ENCODE measurements around the gene PRKCB. TPM values are rescaled to one million over a fixed set of nuclear protein-coding genes. Genes with fewer than 3 reads are reported as not detected.

PRKCB gene
- polyA plus RNA-seq, 1 donor (not counting 4 experiments of a cell fraction or from before 2014, with no cell fraction given) = 0.18 TPM

GRCh38 chr16:24015923-24016322 is 180.1 kb downstream of the PRKCB start:
- H3K27ac ChIP-seq (ENCODE audit: control insufficient read depth, insufficient read depth, low read length) = no peak overlapping the region
- no peaks in the 10 kb centered on the region for H3K9me1 ChIP-seq (ENCODE audit: control insufficient read depth, extremely low read depth, insufficient read depth, low read length)
- H3K4me3 ChIP-seq (ENCODE audit: control insufficient read depth in 2 of 3, extremely low read depth in 1 of 3, insufficient read depth in 2 of 3, low read depth in 1 of 3, low read length in 3 of 3) = no peak overlapping the region
- no peak overlapping the region for H3K9ac ChIP-seq (ENCODE audit: control insufficient read depth, extremely low read depth, insufficient read depth, low read length)
- H3K4me1 ChIP-seq (ENCODE audit: control insufficient read depth, extremely low read depth, insufficient read depth, low read length) = peaks cover 3% of the 10 kb centered on the region
- H3K4me2 ChIP-seq (ENCODE audit: control insufficient read depth, extremely low read depth, insufficient read depth, low read depth, low read length) = no peak overlapping the region
- no peak for DNase-seq (ENCODE audit: low read depth, low spot score)
- H3K27me3 ChIP-seq (ENCODE audit: control insufficient read depth, extremely low read depth, insufficient read depth, low read length) = no peaks in the 10 kb centered on the region
- H4K20me1 ChIP-seq (ENCODE audit: control insufficient read depth, extremely low read depth, insufficient read depth, low read length) = no peaks in the 10 kb centered on the region
- FAIRE-seq = no peak
- no peaks in the 10 kb centered on the region for H3K9me3 ChIP-seq (ENCODE audit: control insufficient read depth, low read depth, low read length)
- no peaks in the 10 kb centered on the region for H3K79me2 ChIP-seq (ENCODE audit: control insufficient read depth, insufficient read depth, low read length)
- TF ChIP-seq EZH2 (IDR thresholded peaks at IDR 0.05; ENCODE audit: low read length) = no peak
- no peak for TF ChIP-seq CTCF (optimal IDR thresholded peaks at IDR 0.05 in 1 of 3, IDR thresholded peaks at IDR 0.05 in 1 of 3, conservative IDR thresholded peaks at IDR 0.05 in 1 of 3; ENCODE audit: extremely low read depth in 1 of 3, insufficient read depth in 2 of 3, low read length in 3 of 3)
- dilution Hi-C loops (cut with MboI; ENCODE audit: extremely low pct_ligation_motif_present, low sequenced_read_pairs) = no loop called here
- no peaks in the 10 kb centered on the region for H3K36me3 ChIP-seq (ENCODE audit: control insufficient read depth in 2 of 2, extremely low read depth in 1 of 2, insufficient read depth in 2 of 2, low read length in 2 of 2)
- H2AFZ ChIP-seq (ENCODE audit: control insufficient read depth, low read length) = no peak overlapping the region

DNA sequence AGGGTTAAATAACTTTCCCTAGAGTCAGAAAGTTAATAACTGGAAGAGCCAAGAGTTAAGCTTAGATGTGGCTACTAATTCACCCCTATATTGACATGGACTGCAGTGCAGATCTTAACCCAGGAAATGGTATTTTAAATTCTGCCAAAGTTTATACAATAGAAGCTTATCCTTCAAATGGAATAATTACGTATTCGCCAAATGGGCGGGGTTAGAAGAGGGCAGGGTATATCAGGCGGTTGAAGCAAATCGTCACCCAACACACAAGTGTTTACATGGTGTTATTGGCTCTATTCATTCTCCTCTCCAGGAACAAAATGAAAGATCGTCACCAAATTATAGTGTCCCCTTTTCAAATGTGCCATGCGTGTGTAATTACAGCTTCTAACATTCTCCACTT is 182.7 kb downstream of the PRKCB start:
- dilution Hi-C loops (cut with MboI; ENCODE audit: extremely low pct_ligation_motif_present, low sequenced_read_pairs) = no loop called here
- DNase-seq (ENCODE audit: low read depth, low spot score) (no peak), FAIRE-seq (no peak)
- TF ChIP-seq EZH2 (IDR thresholded peaks at IDR 0.05; ENCODE audit: low read length) (no peak), CTCF (optimal IDR thresholded peaks at IDR 0.05 in 1 of 3, IDR thresholded peaks at IDR 0.05 in 1 of 3, conservative IDR thresholded peaks at IDR 0.05 in 1 of 3; ENCODE audit: extremely low read depth in 1 of 3, insufficient read depth in 2 of 3, low read length in 3 of 3) (no peak)
- H3K9me1 ChIP-seq (ENCODE audit: control insufficient read depth, extremely low read depth, insufficient read depth, low read length) = no peaks in the 10 kb centered on the region
- no peak overlapping the region for H3K9ac ChIP-seq (ENCODE audit: control insufficient read depth, extremely low read depth, insufficient read depth, low read length)
- H3K27ac ChIP-seq (ENCODE audit: control insufficient read depth, insufficient read depth, low read length) = no peak overlapping the region
- no peak overlapping the region for H3K4me2 ChIP-seq (ENCODE audit: control insufficient read depth, extremely low read depth, insufficient read depth, low read depth, low read length)
- H3K9me3 ChIP-seq (ENCODE audit: control insufficient read depth, low read depth, low read length) = no peaks in the 10 kb centered on the region
- no peaks in the 10 kb centered on the region for H3K36me3 ChIP-seq (ENCODE audit: control insufficient read depth in 2 of 2, extremely low read depth in 1 of 2, insufficient read depth in 2 of 2, low read length in 2 of 2)
- no peaks in the 10 kb centered on the region for H4K20me1 ChIP-seq (ENCODE audit: control insufficient read depth, extremely low read depth, insufficient read depth, low read length)
- no peaks in the 10 kb centered on the region for H3K27me3 ChIP-seq (ENCODE audit: control insufficient read depth, extremely low read depth, insufficient read depth, low read length)
- no peak overlapping the region for H3K4me3 ChIP-seq (ENCODE audit: control insufficient read depth in 2 of 3, extremely low read depth in 1 of 3, insufficient read depth in 2 of 3, low read depth in 1 of 3, low read length in 3 of 3)
- peaks cover 3% of the 10 kb centered on the region for H3K4me1 ChIP-seq (ENCODE audit: control insufficient read depth, extremely low read depth, insufficient read depth, low read length)
- no peak overlapping the region for H2AFZ ChIP-seq (ENCODE audit: control insufficient read depth, low read length)
- no peaks in the 10 kb centered on the region for H3K79me2 ChIP-seq (ENCODE audit: control insufficient read depth, insufficient read depth, low read length)

Data from keratinocyte (primary cell).